Stimulated activated CD4-positive, alpha-beta T cell treated with anti-CD3 and anti-CD28 coated beads, TNF-alpha, amount 100 ng/mL, for 24 hours (primary cell): Measurements from ENCODE around the gene PRKAB2.
"Not testable (repeated sequence)": the region's sequence is repeated elsewhere in the genome, so short reads cannot be mapped to it uniquely, and the experiment has no call there.

ENCODE experiments used
- DNase-seq, 3 experiments: peaks; one replicate each; pipeline ENCODE4 v3.0.0-alpha.2; 2020; ENCODE audit warnings: low read depth in 3 of 3

Gene PRKAB2

DNA sequence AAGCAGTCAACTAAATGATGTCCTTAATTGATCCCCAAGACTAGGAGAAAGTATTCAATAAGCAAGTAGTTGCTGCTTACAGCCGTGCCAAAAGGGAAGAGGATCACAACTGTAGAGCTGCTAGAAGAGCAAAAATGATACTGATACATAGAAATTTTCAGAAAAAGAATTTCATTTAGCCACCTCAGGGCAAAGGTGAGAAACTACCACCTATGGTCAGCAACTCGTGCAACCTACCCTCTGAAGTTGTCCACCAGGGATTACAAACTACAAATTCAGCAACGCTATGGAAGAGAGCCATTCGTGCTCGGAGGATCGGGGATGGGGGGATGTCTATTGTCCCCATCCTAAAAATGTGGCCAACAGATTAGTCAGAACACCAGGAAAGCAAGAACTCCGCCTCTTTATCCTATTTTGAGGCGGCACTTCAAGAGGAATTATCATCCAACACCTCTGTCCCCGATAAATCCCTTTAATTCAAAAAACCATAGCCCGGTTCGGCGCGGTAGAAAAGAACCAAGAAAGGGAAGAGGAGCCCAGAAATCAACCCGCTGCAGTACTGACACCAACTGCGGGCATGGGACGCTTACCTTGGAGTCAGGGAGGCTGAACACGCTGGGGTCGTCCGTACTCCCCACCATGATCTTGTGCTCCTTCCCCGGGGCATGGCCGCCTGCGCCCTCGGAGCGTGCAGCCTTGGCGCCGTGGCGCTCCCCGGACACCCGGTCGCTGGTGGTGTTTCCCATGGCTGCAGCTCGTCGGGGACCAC, 687 bp downstream of the PRKAB2 start:
- no peak for DNase-seq

DNA sequence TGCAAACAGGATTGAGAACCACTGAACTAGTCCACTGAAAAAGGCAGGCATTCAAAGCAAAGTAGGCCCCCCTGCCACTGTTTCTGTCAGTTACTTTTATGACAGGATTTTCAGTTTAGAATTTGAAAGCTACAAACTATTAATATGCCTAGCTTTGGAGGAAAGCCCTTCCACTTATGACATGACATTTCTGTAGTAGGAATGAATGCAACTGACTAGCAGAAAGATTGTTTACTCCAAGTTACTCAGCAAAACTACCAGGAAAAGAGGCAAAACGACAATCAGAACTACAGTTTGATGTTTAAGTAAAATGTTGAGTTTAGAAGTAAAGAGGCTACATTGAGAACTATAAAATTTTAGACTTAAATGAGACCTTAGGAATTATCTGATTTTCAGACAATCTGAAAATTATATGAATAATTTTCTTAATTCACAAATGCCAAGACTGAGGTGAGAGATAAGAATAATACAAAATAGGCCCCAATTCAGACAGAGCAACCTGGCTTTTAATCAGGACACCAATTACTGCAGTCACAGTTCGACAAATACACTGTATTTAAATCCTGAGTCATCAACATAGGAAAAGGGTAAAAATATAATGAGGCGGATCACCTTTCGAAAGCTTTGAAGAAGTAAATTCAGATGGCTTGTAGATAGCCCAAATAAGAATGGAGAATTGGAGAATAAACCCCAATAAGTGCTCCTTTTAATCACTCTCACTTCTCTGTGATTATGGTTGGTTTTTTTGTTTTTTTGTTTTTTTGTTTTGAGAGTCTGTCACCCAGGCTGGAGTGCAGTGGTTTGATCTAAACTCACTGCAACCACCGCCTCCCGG, 2.2 kb downstream of the PRKAB2 start:
- no peak for DNase-seq

DNA sequence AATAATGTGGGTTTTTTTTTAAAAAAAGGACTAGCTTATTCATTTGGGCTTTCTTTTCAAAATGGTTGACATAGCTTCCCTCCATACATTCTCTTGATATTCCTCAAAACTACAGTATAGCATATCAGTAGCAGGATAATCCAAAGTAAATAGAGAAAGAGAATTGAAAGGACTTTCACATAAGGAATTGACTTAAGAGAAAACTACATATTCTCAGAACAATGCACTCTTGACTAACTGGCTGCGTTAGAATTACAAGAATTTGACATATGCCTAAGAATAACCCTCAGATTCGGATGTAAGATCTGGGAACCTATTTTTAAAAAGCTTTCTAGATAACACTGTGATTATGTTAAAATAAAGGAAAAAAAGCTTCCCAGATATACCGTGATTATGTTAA, 3.1 kb downstream of the PRKAB2 start:
- no peak for DNase-seq

DNA sequence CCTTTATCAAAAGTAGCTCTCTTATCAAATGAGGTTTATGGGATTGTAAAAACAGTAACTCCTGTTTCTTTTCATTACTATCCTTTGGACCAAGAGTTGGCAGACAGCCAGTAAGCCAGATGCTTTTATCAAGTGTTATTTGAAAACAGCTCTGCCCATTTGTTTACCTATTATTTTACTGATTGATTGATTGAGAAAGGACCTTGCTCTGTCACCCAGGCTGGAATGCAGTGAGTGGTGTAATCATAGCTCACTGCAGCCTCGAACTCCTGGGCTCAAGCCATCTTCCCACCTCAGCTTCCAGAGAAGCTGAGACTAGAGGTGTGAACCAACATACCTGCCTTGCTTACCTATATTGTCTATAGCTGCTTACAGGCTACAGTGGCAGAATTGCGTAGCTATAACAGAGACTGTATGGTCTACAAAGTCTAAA, 3.6 kb downstream of the PRKAB2 start:
- no peak for DNase-seq

DNA sequence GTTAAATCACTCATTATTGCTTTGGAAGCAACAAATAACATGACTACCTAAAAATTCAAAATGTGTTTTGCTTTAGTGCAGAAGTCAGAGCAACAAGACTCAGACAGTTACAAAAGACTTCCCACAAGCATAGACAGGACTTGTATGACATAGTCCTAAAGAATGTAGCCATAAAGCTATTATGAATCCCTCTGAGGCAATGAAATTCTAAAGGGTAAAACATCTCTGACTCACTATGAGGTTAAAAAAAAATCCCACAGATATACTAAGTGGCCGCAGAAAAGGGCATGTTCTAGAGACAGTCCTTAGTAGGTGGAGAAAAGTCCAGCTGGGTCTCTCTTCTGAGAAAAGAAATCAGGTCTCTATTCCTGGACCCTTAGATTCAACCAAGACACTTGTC, 4.9 kb downstream of the PRKAB2 start:
- no peak for DNase-seq

DNA sequence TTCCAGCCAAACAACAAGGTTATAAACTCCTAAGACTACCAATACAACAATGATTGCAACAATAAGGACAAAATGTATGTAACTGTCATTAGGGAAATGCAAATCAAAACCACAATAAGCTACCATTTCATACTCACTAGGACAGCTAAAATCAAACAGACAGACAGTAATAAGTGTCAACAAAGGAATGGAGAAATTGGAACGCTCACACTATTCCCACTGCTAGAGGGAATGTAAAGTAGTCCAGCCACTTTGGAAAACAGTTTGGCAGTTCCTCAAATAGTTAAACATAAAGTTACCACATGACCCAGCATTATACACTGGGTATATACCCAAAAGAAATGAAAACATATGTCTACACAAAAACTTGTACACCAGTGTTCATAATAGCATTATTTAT, 9.3 kb downstream of the PRKAB2 start:
- DNase-seq: no peak

DNA sequence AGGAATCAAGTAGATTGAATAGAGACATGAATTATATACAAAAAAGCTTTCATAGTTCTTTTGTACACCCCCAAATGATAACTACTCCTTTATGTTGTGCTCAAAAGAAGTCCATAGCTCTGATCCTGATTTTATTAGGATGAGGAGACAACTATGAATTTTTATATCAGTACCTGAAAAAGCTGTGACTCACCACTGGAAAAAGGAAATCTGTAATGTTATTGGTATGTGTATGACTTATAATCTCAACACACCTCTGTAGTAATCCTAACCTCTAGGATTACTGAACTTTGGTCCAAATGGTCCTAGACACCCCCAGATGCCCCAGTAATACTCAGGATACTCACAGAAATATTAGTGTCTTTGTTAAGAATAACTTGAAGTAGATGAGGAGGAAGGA, 10.2 kb downstream of the PRKAB2 start:
- DNase-seq: no peak

DNA sequence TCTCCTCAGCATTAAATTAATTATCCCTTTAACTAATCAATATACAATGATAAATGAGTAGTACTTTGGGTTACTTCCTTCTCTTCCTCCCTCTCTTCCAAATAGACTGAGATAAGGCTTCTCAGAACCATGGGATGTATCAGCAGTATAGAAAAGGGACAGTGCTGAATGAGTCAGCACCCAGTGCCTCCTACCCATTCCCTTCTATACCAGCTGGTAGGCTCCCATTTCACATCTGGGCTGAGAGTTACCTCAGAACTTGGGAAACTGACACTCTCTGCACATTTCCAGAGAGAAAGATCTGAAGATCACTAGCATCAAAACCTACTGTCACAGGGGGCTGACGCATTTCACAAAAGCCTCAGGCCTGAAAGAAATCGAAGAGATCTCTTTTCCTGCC, 15.2 kb downstream of the PRKAB2 start:
- not testable (repeated sequence) for DNase-seq

DNA sequence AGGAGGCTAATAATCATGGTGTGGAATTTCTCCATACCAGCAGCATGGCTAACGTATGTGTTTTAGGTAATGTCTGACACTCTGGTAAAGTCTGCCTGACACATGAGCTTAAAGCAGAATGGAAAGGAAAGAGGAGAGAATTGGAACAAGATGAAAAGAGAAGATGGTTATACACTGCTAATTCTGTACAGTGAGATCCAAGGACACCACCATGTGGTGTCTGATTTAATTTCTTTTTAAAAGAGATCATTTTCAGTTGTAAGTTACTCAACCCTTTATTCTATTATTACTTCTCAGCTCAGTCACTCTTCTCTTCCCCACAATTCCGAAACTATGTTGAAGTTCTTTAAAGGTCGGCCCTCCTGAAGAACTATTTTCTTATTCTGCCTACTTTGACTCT, 15.6 kb downstream of the PRKAB2 start:
- DNase-seq: no peak

DNA sequence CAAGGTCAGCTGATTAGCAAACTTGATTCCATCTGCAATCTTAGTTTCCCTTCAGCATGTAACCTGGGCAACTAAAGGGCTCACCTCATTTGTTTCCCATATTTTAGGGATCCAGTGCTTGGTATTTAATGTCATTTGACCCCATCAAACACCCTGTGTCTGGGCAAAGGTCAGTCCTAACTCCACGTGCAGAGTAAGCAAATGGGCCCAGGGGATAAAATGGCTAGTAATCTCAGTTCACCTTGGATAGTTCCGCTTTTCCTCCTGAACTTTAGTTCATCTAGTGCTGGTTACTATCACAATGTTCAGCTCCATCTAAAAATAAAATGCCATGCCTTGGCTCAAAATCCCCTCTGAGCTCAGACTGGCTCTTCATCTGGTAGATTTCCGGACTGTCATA, 19.5 kb downstream of the PRKAB2 start:
- no peak for DNase-seq

DNA sequence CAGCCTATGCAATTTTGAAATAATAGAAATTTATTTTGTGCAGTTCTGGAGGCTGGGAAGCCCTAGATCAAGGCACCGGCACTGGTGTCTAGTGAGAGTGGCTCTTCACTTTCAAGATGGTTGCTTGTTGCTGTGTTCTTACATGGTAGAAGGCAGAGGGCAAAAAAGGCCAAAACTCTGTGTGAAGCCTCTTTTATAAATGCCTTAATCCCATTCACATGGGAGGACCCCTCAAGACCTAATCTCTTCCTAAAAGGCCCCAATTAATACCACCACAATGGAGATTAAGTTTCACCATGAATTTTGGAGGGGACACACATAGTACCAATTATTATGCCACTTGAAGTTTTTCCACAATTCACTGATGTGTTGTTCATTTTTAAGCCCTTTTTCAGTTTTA, 21.0 kb downstream of the PRKAB2 start:
- no peak for DNase-seq

DNA sequence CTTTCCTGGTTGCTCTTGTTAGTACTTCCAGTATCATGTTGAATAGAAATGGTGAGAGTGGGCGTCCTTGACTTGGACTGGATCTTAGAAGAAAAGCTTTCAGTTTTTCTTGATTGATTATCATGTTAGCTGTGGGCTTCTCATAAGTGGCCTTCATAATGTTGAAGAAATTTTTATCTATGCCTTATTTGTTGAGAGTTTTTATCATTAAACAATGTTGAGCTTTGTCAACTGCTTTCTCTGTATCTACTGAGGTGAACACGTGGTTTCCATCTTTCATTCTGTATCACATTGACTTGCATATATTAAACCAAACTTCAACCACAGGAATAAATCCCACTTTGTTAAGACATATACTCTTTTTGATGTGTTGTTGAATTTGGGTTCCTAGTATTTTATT, 29.4 kb downstream of the PRKAB2 start:
- DNase-seq: no peak

DNA sequence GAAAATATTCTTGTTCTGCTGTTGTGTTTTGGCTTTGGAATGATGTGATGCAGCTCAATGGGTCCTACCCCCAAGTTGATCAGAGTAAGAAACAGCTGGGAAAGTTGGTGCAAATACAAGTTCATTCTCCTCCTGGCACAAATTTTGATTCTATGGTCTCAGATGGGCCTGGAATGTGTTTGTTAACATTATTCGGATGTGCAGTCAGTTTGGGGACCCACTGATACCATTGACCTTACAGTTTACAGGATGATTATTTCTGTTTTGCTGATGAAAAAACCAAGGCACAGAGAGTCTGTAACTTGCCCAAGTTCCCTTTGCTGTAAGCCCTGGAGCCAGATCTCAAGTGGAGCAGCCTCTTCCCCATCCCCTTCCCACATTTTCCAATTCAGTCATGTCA, 41.5 kb downstream of the PRKAB2 start:
- not testable (repeated sequence) for DNase-seq

DNA sequence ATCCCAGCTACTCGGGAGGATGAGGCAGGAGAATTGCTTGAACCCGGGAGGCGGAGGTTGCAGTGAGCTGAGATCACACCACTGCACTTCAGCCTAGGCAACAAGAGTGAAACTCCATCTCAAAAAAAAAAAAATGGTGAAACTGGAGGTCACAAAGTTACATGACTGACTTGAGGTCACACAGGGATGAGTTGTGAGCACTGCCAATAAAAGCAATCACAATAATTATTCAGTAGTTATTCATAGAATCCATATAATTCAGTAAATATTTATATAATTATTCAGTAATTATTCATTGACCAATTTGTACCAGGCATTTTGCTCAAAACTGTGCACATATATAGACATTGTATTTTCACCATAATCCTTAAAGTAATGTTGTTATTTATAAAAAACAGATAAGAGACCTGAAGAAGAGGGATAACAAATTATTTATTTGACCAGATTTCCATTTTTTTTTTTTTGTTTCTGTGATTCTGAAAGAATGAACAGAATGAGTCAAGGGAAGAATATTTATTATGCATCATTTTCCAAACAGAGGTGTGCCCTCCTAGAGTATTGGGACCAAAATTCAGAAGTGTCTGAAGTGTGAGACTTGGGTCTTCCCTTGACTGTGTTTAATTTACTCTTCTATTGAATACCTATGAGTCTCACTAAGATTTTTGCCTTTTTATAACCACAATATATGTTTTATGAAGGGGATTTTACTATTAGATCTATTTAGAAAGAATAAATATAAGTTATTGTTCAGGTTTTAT, 43.0 kb downstream of the PRKAB2 start:
- no peak for DNase-seq

DNA sequence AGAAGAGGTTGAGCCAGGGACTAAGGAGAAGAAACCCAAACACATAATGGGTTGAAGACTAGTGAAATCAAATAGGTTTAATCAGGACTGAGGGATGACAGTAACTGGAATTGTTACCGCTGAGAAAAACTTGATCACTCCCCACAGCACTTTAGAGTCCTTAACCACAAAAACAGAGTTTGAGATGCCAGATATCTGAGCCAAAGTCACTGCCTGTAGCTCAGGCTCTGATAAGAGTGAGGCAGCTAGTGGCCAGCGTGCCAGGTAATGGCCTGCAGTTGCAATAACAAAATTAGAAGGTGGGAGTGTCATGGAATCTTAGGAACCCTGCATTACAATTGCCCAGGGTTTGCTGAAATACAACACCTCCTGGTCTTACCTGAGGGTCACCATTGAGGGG, 48.0 kb downstream of the PRKAB2 start:
- DNase-seq: no peak

DNA sequence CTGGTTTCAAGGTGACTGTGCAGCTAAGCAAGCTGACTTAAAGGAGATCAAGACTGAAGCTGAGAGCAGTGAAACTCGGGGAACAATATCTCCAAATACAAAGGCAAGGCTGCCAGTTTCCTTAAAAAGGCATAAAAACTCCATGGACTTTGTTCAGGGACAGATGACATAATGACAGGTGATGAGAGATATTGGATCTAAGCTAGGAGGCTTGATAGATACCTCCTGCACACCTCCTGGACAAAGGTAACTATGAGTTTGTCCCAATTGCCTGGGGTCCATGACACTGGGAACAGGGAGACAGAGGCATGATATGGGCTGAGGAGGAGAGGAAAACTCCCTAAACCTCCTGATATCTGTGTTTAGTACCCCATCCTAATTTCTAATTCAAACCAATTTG, 55.2 kb downstream of the PRKAB2 start:
- no peak for DNase-seq

DNA sequence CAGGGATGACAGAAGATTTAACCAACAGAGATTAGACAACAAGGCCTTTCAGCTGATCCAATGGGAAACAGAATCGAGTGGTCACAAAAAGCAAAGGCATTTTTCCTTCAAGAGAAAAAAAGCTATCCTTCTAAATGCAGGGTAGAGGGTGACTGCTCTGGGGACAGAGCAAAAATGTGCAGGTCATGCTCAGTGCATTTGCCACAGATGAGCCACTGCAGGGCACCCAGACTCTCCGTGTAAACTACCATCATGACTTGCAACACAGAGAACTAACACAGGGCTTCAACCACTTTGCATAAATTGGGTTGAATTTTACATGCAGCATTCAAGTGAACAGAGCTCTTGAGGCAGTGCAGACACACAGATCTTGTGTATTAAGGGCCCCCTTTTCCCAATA, 56.8 kb downstream of the PRKAB2 start:
- DNase-seq: no peak

DNA sequence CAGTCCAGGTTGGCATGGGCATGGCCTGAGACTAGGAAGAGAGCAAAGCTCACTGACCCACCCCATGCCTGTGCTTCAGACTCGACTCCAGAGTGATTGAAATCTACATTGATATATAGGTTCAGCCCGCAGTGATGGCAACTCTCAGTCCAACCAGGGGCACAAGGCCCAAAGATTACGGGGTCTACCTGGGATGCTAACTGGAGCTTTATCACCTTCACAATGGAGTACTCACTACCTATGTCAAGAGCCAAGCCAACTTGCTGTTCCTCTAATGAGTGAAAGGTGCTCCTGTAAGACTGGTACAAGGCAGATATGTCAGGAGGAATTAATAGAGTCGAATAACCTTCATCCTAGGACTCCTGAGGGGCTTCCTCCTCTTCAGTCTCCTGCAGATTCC, 57.2 kb downstream of the PRKAB2 start:
- DNase-seq: not testable (repeated sequence)

DNA sequence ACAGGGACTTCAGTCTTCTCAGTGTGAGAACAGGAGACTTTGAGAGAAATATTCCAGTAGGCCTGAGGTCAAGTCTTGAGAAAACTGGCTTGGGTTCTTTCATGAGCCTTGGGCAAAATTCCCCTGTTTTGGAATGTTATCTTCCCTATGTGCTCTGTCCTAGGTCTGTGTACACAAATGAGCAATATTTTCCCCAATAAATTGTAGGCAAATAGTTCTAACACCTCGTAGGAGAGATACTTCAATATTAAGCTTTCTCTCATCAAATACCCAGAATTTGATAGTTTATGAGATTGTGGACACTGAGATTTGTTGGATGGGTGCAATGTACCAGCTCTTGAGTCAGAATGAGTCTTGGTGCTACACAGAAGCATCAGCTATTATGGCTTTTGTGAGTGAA, 57.9 kb downstream of the PRKAB2 start:
- DNase-seq: not testable (repeated sequence)

DNA sequence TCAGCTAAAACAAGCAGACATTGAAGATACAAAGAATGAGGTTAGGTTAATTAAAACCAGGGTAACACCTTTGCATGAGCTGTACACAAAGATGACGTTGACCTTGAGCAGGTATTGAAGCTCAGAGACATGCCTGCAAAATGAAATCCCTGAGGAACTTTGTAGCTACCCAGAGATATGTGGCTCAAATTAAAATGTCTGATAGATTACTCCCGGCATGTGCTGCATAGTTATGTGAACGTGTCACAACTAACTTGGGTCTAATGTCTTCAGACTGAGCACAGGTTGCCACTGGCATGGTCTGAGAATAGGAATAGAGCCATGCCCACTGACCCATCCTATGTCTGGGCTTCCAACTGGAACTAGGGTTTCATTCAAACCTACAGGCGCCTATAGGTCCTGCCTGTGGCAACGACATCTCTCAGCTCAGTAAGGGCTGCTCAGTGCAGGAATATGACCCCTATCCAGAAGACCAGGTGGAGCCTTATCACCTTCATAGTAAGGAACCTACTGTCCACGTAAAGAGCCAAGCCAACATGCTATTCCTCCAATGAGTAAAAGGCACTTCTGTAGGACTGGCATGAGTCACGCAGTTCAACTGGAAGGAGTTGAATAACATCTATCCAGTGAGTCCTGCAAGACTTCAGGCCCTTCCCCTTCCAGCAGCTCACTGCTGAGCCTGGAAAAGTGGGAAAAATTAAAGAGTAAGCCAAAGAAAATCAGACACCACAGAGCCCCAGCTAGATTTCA, 60.7 kb downstream of the PRKAB2 start:
- DNase-seq: no peak

DNA sequence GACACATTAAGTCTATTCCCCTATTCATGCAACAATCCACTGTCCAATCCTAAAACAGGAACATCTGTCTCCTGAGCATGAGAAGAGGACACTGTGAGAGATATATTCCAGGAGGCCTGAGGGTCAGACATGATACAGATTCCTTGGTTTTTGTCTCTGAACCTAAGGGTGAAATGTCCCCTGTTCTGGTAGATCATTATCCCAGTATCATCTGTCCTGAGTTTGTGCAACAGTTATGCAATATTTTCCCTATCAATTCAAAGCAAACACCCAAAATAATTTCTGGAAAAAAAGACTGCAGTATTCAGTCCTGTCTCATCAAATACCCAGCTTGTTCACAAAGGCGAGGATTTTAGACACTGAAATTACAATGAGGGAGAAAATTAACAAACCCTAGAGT, 61.4 kb downstream of the PRKAB2 start:
- no peak for DNase-seq

DNA sequence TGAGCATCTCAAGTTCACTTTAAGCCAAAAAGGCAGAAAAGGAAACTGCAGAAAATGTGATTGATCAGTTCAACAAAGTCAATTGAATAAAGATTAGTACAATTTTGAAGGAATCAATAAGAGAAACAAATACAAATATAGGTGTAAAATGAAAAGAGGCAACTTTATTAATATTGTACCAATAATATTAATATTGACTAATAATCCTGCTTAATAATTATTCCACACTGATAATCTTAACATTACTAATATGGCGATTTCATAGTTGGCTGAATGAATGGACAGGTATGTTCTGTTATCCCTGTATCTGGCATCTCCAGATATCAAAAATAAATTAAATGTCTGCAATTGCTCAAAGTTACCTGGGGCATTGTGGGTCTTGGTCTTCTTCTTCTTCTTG, 61.8 kb downstream of the PRKAB2 start:
- DNase-seq: no peak
